Stimulated activated CD8-positive, alpha-beta memory T cell treated with anti-CD3 and anti-CD28 coated beads, Interleukin-2, amount 100 ng/mL, for 48 hours (primary cell): Measurements from ENCODE around the gene FMO4.
"Not testable (repeated sequence)": the region's sequence is repeated elsewhere in the genome, so short reads cannot be mapped to it uniquely, and the experiment has no call there.

Source experiments
- DNase-seq, 2 donors: peaks; one replicate each; pipeline ENCODE4 v3.0.0-alpha.2; 2020; ENCODE audit warnings: low read depth in 2 of 2

FMO4 gene

DNA sequence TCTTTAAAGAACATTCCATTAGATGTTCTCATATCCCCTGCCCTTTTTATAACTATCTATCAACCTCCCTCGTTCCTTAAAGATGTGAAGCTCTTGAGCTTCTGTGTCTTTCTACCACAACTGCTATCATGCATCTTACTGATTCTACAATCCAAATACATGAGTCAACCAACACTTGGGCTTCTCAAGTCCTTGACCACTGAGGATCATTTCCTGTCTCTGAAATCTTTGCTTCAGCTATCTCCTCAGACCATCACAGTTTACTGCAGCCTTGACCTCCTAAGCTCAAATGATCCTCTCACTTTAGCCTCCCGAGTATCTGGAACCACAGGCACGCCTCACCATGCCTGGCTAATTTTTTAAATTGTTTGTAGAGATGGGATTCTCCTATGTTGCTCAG is 75.2 kb downstream of the FMO4 start:
- no peak for DNase-seq

DNA sequence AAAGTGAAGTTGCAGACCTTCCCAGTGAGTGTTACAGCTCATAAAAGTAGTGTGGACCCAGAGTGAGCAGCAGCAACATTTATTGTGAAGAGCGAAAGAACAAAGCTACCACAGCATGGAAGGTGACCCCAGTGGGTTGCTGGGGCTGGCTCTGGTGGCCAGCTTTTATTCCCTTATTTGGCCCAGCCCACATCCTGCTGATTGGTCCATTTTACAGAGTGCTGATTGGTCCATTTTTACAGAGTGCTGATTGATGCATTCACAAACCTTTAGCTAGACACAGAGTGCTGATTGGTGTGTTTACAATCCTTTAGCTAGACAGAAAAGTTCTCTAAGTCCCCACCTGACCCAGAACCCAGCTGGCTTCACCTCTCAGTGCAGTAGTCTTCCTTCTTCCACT is 76.8 kb downstream of the FMO4 start:
- not testable (repeated sequence) for DNase-seq
